Stimulated activated CD4-positive, alpha-beta T cell treated with anti-CD3 and anti-CD28 coated beads, Interleukin-1b, Interleukin-23, amount 100 ng/mL, for 24 hours (primary cell): ENCODE measurements around the gene HBD.

Source experiments
- DNase-seq, 4 experiments: peaks; one replicate each; pipeline ENCODE4 v3.0.0-alpha.2; 2020; ENCODE audit warnings: low read depth in 4 of 4, low spot score in 1 of 4

HBD gene

GRCh38 chr11:5233307-5233706, 976 bp downstream of the HBD start:
- no peak for DNase-seq

- DNase-seq, result no peak
Observed at GRCh38 chr11:5232821-5233220, 1.5 kb downstream of the HBD start.

DNA sequence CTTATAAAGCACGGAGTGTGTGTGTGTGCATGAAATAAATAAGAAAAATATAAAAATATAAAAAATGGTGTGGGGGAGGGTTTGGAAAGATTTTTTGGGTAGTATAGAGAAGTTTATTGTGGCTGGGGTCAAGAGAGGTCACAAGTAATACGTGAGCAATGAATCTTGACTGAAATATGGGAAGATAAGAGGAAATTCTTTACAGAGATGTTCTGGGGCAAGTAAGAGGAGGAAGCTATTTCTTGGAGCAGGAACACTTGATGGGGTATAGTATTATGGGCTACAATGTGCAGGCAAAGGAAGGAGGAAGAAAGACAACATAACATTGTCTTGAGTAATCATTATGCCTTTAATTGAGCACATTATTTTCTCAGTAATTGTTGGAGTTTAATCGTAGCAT, 2.1 kb downstream of the HBD start:
- DNase-seq, result no peak

DNA sequence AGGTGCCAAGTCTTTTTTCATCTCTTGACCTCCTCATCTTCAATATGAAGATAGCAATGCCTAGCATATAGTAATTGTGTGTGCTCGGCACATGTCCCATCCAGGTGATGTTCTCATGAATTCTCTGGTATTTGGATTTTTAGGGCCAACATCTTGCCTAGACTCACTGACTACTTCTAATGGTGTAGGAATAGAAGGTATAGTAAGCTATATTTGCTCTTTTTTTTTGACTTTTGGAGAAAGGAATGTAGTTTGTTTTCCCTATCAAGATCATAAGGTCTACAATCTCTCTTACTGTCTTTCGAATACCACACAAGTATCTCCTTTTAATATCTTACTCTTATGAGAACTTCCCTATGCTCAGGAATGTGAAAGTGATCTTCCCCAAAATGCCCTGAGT, 3.2 kb downstream of the HBD start:
- DNase-seq, result no peak

GRCh38 chr11:5230266-5230665, 4.0 kb downstream of the HBD start:
- DNase-seq, result no peak

DNA sequence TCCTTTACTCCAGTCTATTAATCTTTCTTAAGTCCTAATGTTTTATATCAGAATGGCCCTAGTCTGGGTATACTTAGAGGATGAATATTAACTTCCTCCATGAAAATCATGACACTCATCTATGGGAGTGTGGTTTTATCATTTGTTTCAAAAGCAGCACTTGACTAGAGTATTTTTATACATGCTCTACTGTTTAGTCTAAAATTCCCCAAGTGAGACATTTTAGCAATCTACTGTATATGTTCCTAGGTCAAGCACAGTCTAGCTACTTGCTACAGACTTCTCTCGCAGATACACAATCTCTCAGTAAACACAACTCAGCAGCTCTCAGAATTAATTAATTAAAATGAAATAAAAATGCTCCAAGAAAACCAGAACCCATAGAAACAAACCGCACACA, 4.5 kb downstream of the HBD start:
- no peak for DNase-seq

GRCh38 chr11:5229356-5229755, 4.9 kb downstream of the HBD start:
- DNase-seq, result no peak

DNA sequence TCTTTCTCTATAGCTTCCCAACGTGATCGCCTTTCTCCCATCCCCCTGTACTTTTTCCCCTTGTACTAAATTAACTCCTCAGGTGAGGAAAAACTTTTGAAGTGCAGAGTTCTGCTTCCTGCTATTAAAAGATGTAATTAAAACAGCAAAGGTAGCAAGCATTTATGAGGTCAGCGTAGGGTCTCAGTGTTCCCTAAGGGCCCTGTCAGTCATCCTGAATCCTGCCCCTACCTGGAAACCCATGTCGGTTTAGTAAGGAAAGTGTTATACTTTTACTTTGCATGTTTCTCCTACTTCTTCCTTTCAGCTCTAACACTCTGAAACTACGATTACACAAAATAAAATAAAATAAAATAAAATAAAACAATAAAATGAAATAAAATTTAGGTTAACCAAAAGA, 6.2 kb downstream of the HBD start:
- DNase-seq, result no peak

DNA sequence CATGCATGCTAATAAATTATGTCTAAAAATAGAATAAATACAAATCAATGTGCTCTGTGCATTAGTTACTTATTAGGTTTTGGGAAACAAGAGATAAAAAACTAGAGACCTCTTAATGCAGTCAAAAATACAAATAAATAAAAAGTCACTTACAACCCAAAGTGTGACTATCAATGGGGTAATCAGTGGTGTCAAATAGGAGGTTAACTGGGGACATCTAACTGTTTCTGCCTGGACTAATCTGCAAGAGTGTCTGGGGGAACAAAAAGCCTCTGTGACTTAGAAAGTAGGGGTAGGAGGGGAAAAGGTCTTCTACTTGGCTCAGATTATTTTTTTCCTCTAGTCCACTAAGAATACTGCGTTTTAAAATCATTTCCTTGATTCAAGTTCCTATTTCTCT, 6.6 kb downstream of the HBD start:
- DNase-seq, result no peak

- no peak for DNase-seq
Observed at GRCh38 chr11:5226732-5227310, 7.5 kb downstream of the HBD start, which contains the start of gene HBB. Gene HBB (minus strand): TSS chr11:5227071. CDS start chr11:5227021, 50 bp downstream.

GRCh38 chr11:5225480-5225871, 8.8 kb downstream of the HBD start:
- DNase-seq, result no peak

- DNase-seq, result no peak
Observed at GRCh38 chr11:5224538-5225479, 9.5 kb downstream of the HBD start.

DNA sequence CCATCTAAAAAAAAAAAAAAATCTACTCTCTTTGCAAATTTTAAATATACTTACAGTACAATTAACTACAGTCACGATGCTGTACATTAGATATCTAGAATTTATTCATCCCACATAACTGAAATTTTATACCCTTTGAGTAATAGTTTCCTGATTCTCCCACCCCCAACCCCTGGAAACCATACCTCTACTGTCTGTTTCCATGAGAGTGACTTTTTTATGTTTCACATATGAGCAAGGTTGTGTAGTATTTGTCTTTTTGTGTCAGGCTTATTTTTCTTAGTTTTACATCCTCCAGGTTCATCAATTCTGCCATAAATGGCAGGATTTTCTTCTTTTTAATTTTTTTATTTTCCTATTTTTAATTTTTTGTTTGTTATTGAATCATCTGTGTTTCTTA, 10.6 kb downstream of the HBD start:
- no peak for DNase-seq

DNA sequence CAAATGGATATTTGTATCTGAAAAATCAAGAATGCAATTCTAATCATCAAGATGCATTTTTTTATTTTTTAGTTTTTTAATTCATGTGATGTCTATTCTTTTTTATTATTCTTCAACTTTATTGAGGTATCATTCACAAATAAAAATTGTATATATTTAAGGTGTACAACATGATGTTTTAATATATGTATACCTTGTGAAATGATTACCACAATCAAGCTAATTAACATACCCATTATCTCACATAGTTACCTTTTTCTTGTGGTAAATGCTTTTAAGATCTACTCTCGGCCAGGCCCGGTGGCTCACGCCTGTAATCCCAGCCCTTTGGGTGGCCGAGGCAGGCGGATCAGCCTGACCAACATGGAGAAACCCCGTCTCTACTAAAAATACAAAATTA, 11.1 kb downstream of the HBD start:
- DNase-seq, result no peak

DNA sequence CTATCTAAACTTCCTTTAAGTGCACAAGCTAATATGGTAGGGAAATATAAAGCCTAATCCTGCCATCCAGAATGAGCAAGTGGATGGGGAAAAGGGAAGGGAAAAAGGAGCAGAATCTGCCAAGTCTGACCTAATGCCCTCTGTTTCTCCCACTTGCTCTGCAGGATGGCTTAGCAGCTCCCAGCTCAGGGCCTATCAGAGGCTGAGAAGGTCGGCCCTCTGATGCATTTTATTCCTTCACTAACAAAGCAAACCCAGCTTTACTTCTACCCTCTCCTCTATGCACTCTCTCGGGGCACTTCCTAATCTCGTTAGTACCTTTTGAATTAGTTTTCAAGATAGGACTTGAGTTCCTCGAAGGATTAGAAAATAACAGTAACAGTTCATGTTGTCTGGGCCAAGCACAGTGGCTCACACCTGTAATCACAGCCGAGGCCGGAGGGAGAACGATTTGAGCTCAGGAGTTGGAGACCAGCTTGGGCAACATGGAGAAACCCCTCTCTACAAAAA, 23.9 kb downstream of the HBD start:
- DNase-seq, result no peak

DNA sequence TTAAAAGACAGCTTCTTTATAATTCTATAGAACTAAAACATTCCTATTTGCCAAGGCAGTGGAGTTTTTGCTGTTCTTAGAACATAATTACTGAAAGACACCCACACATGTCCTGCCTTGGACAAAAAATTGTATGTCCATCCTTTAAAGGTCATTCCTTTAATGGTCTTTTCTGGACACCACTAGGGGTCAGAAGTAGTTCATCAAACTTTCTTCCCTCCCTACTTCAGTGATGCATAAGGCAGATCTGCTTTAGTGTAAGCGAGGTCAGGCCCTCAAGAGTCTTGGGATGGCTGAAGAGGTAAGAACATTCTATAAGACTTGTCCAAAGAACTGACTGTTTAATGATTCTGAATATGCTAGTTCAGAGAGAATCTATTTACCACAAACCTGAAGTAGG, 29.5 kb downstream of the HBD start:
- no peak for DNase-seq

DNA sequence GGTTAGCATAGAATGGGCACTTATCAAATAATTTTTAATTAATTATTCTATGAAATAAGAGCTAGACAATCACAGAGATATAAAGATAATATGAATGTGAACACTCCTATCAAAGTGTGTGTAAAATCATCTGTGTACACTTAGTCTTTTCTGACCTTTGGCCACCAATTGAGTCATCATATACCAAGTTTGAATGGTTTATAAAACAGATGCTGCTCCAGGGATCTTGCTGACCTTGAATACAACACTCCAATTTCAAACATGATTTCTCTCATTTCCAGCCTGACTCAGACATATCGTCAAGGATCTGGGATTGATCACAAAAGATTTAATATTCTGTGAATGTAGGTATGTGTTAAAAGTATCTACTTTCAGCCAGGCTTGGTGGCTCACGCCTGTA, 30.9 kb downstream of the HBD start:
- DNase-seq, result no peak

DNA sequence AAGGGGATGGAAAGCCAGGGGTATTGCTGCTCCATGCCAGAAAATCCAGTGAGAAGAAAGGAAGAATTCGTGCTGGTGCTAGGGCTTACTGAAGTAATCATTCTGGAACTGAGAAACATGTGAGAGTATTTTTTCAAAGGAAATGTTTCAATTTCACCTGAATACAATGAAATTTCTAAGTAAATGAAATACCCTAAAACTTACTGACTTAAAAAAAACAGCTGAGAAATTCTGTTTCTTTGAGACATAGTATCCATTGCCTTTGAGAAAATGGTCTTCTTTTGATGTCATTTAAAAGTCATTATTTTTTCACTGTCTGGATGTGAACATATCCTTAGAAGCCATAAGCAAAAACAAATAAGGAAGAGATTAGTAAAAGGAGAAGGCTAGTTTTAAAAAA, 33.7 kb downstream of the HBD start, which contains the start of gene OR51V1:
OR51V1 (minus strand) TSS at position 101 of the 400 bp plus-strand sequence; CDS start at position 101, 0 bp downstream.
- no peak for DNase-seq

- no peak for DNase-seq
Observed at GRCh38 chr11:5198285-5198684, 36.0 kb downstream of the HBD start.

GRCh38 chr11:5197536-5197935, 36.7 kb downstream of the HBD start:
- no peak for DNase-seq

DNA sequence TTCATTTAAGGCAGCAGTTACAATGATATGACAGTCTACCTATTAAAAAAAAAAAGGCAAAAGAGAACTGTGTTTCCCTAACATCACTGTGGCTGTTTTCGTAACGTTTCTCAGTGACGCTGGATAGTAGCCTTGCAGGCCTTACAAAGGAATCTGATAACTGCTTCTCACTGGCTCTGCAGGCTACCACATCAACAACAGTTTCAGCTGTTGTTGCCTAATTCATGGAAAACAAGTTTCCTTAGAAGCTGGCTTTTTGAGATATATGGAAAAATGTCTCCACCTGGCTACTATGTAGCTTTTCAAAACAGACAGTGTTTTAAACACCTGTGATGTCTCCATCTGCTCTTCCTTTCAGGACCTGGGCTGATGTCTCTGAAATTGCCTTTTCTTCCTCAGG, 37.6 kb downstream of the HBD start:
- no peak for DNase-seq

- no peak for DNase-seq
Observed at GRCh38 chr11:5196067-5196466, 38.2 kb downstream of the HBD start.
